Body of pancreas (tissue), 4 donors: Measurements from ENCODE around the gene DAW1. TPM values are rescaled to one million over a fixed set of nuclear protein-coding genes. Genes with fewer than 3 reads are reported as not detected.

Experiments
- ATAC-seq: fragments of 150-250 bp; one replicate; pipeline ENCODE4 v1.9.1; 2016
- DNase-seq, 4 donors: peaks; one replicate each; pipeline ENCODE4 v3.0.0-alpha.2; 2019
- H3K27ac ChIP-seq, 4 donors: fragments of 200-600 bp; sonication (generic); 1 replicate in 3 of 4; 2 replicates in 1 of 4; pipeline versions ENCODE4 v1.5.1 to v1.6.1; 2016 to 2019; ENCODE audit warnings: mild to moderate bottlenecking in 1 of 4, mixed read lengths in 1 of 4, moderate library complexity in 1 of 4
- H3K27me3 ChIP-seq, 2 donors: fragments of 200-600 bp; sonication (generic); one replicate each; pipeline ENCODE4 v1.6.0; 2016; ENCODE audit warnings: mild to moderate bottlenecking in 1 of 2
- H3K36me3 ChIP-seq, 2 donors: fragments of 200-600 bp; sonication (generic); replicated peaks in 1 of 2; 2 replicates each; pipeline ENCODE4 v1.5.1; 2016; ENCODE audit warnings: low read depth in 2 of 2; ENCODE audit not compliant: insufficient read depth in 1 of 2
- H3K4me1 ChIP-seq: fragments of 200-600 bp; sonication (generic); one replicate; pipeline ENCODE4 v1.6.0; 2016
- H3K4me3 ChIP-seq, 2 donors: fragments of 200-600 bp; sonication (generic); 1 replicate in 1 of 2; 2 replicates in 1 of 2; pipeline ENCODE4 v1.5.1; 2016 to 2019
- H3K9me3 ChIP-seq, 3 donors: fragments of 200-600 bp; sonication (generic); 1 replicate in 2 of 3; 2 replicates in 1 of 3; pipeline ENCODE4 v1.5.1; 2016
- CTCF ChIP-seq, 7 experiments: fragments of 450-650 bp in 4 of 7; fragments of 200-600 bp in 3 of 7; sonication (generic) in 3 of 7; IDR thresholded peaks; one replicate each; pipeline ENCODE4 v1.5.1; 2016 to 2019; ENCODE audit warnings: antibody characterized with exemption in 7 of 7
- POLR2A ChIP-seq, 3 donors: fragments of 450-650 bp; IDR thresholded peaks; one replicate each; pipeline ENCODE4 v1.6.1; 2016; ENCODE audit warnings: antibody characterized with exemption in 3 of 3, mild to moderate bottlenecking in 2 of 3
- WGBS, 2 donors: methylation state at CpG; one replicate each; pipeline ENCODE4 v1.1.5; 2017; 5-methylcytosine and 5-hydroxymethylcytosine counted together
- intact Hi-C: fragments of 100-400 bp; cut with DNase I; formaldehyde crosslinking; loops from one replicate; pipeline ENCODE4 v1.15.1; 2023
- small RNA-seq: library from RNA; depleted of rRNA; stranded (forward); fragments of <200 nt; gene quantifications from one replicate; pipeline ENCODE3, GENCODE V24; 2016
- total RNA-seq, 2 donors: library from RNA; depleted of rRNA; stranded (reverse); fragments of >200 nt; gene quantifications; one replicate each; pipeline ENCODE4 v1.1.0, GENCODE V29; 2016

Gene DAW1
- total RNA-seq, 2 donors from 2014 or later = not detected

- H3K4me1 ChIP-seq = no peaks in the 10 kb centered on the region
- 73 to 74% methylated on average over 7 of the region's 7 CpGs for WGBS, 2 donors
- ATAC-seq (no peak), DNase-seq (no peak)
- no peaks in the 10 kb centered on the region for H3K36me3 ChIP-seq
- intact Hi-C loops = no loop called here
- H3K4me3 ChIP-seq = no peak overlapping the region
- no peak overlapping the region for H3K27ac ChIP-seq
- no peaks in the 10 kb centered on the region for H3K27me3 ChIP-seq
- no peak for TF ChIP-seq POLR2A (IDR thresholded peaks at IDR 0.05)
- no peaks in the 10 kb centered on the region for H3K9me3 ChIP-seq
Measured at GRCh38 chr2:227971619-227972230, 100.3 kb downstream of the DAW1 start.

DNA sequence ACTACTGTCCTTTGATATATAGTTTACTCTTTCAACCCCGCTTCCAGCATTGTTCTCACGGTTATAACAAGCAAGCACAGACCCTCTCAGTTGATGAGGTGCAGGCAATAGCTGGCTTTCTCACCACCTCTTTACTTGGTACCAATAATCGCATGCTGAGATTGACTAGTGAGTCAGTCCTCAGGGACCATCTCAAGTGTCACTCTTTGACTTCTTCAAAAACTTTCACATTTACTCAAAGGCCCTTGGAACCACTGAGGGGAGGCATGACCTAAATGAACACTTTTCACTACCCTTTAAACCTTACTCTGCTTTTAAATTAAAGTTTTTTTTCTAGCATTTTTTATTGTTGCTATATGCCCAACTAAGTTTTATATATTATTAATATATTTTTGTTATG lies 101.8 kb downstream of the DAW1 start:
- Histone ChIP-seq H3K27ac (no peak overlapping the region), H3K9me3 (no peaks in the 10 kb centered on the region), H3K36me3 (no peaks in the 10 kb centered on the region), H3K4me3 (no peak overlapping the region), H3K27me3 (no peaks in the 10 kb centered on the region), H3K4me1 (no peaks in the 10 kb centered on the region)
- whole genome bisulfite sequencing, 2 donors = 73 to 77% methylated on average over 3 of the region's 3 CpGs
- DNase-seq = no peak
- TF ChIP-seq POLR2A (IDR thresholded peaks at IDR 0.05) (no peak), CTCF (IDR thresholded peaks at IDR 0.05) (no peak)
- ATAC-seq = no peak
- intact Hi-C loops = no loop called here

Small RNAs within 50 kb of the gene (small RNA-seq; reads per million reads assigned to genes)
- gene RF00402 = not detected

Other genes with a start within 250 kb of the DAW1 start
- gene SCYGR5, start 204.8 kb upstream of the DAW1 start, total RNA-seq = not detected
- gene SLC19A3, start 153.6 kb upstream of the DAW1 start, total RNA-seq = 10 to 100 TPM; 11.7 to 23.4 TPM
- gene SCYGR6, start 146.9 kb upstream of the DAW1 start, total RNA-seq = not detected
- not detected for gene SCYGR7, start 143.3 kb upstream of the DAW1 start, total RNA-seq
- not detected for gene SCYGR8, start 125.7 kb upstream of the DAW1 start, total RNA-seq
- gene CCL20, start 57.8 kb upstream of the DAW1 start, total RNA-seq = 1 to 10 TPM in 1 of 2 donors, not detected in 1; 2.6 TPM